ENCODE data around the gene CKAP5.

The CKAP5 gene

DNA sequence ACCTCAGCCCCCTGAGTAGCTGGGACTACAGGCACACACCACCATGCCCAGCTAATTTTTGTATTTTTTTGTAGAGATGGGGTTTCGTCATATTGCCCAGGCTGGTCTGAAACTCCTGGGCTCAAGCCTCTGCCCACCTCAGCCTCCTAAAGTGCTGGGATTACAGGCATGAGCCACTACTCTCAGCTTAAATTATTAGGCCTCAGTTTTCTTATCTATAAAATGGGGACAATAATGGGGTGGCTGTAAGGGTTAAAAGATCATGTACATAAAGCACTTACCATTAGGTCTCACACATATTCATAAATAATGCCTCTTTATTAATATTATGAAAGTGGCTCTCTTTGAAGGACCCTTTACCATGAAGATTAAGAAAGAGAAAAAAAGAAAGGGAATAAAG is 31.5 kb upstream of the CKAP5 start:
- no peak for DNase-seq (ENCODE audit: low read depth, low spot score)
- CTCF ChIA-PET, result interaction anchor here (0.8 to 2.9 kb wide), 4 partner anchors 12 to 283 kb away, joined by 3 to 12 read pairs (median 3); no protein-coding TSS in a partner anchor
- H3K4me3 ChIP-seq (ENCODE audit: low read depth, low read length), result no peak overlapping the region
- TF ChIP-seq, protein P1, sequence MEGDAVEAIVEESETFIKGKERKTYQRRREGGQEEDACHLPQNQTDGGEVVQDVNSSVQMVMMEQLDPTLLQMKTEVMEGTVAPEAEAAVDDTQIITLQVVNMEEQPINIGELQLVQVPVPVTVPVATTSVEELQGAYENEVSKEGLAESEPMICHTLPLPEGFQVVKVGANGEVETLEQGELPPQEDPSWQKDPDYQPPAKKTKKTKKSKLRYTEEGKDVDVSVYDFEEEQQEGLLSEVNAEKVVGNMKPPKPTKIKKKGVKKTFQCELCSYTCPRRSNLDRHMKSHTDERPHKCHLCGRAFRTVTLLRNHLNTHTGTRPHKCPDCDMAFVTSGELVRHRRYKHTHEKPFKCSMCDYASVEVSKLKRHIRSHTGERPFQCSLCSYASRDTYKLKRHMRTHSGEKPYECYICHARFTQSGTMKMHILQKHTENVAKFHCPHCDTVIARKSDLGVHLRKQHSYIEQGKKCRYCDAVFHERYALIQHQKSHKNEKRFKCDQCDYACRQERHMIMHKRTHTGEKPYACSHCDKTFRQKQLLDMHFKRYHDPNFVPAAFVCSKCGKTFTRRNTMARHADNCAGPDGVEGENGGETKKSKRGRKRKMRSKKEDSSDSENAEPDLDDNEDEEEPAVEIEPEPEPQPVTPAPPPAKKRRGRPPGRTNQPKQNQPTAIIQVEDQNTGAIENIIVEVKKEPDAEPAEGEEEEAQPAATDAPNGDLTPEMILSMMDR (IDR thresholded peaks at IDR 0.05; ENCODE audit: insufficient read depth, low read length, missing control alignments), result no peak
- POLR2A ChIA-PET, result no interaction called here

DNA sequence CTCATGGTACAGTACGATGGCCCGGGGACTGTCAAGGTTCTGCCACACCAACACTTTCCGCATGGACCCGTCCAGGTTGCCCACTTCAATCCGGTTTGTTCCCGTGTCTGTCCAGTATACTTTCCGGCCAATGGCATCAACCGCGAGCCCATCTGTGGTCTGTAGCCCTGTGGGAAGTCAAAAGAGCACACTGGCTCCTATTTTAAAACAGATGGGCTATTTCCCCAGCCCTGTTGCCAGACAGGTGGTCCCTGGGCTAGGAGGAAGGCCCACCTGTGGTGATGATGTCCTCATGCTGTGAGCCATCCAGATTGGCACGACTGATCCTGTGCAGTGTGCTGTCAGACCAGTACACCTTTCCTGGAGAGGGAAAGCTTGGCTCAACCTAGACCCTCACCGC is 30.4 kb upstream of the CKAP5 start:
- CTCF ChIA-PET, result interaction anchor here (1.1 to 2.9 kb wide), 4 partner anchors 274 to 286 kb away, joined by 3 to 12 read pairs (median 4); no protein-coding TSS in a partner anchor
- DNase-seq (ENCODE audit: low read depth, low spot score), result no peak
- TF ChIP-seq, protein P1 (IDR thresholded peaks at IDR 0.05; ENCODE audit: insufficient read depth, low read length, missing control alignments), result no peak
- H3K4me3 ChIP-seq (ENCODE audit: low read depth, low read length), result no peak overlapping the region
- POLR2A ChIA-PET, result no interaction called here

DNA sequence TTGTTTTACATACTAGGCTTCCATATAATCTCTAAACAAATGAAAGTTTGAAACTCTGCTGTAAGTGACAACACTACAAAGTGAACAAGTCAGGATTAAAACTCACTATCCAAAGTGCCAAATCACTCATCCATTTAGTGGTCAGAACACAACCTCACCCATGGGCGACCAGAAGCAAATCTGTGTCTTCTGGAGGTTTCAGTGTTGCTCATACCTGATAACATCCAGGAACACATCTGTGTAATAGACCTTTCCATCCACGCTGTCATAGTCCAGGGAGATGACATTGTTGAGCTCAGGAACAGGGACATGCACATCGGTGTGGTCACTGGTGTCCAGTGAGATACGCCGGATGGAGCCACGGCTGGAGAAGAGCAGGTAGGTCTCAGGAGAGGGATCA is 28.5 kb upstream of the CKAP5 start:
- H3K4me3 ChIP-seq (ENCODE audit: low read depth, low read length), result no peak overlapping the region
- ChIA-PET CTCF (interaction anchor here (1.0 to 1.1 kb wide), 3 partner anchors 9 to 279 kb away, joined by 3 to 4 read pairs (median 3); no protein-coding TSS in a partner anchor), POLR2A (no interaction called here)
- DNase-seq (ENCODE audit: low read depth, low spot score), result no peak
- TF ChIP-seq, protein P1 (IDR thresholded peaks at IDR 0.05; ENCODE audit: insufficient read depth, low read length, missing control alignments), result no peak

DNA sequence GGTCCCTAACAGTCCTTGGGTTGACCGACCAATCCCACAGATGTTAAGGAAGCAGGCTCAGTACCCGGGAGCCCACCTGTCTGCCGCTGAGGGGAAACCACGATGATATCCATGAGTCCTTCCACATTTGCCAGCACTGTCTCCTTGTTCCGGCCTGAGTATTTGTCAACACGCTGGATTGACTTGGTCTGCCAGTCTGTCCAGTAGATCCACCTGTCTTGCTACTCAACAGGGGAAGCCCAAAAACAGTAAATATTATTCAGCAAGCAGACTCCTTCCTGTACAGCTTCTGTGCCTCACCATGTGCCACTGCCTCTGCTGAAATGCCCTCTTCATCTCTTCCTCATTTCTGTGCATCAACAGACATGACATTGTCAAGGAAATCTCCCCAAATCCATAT is 22.8 kb upstream of the CKAP5 start:
- TF ChIP-seq, protein P1 (IDR thresholded peaks at IDR 0.05; ENCODE audit: insufficient read depth, low read length, missing control alignments), result no peak
- POLR2A ChIA-PET, result no interaction called here
- no peak for DNase-seq (ENCODE audit: low read depth, low spot score)
- CTCF ChIA-PET, result interaction anchor here (2.4 kb wide), 1 partner anchor 293 kb away, joined by 10 read pairs; no protein-coding TSS in a partner anchor
- no peak overlapping the region for H3K4me3 ChIP-seq (ENCODE audit: low read depth, low read length)

DNA sequence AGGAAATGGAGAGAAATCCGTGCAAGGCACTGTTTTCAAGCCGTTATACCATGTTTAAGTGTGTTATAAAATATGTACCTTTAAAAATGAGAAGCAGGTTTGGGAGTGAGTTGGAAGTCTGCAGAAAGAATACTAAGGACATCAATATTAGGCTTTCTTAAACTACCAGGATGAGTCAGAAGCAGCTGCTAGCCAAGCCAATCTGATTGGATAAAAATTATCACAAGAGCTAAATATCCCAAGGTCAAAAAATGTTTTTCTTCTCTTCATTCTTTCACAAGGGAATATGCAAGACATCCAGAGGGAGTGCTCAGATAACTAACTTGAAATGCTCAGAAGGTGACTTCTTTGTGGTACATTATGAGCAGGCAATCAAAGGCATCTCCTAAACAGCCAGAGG is 19.3 kb upstream of the CKAP5 start:
- DNase-seq (ENCODE audit: low read depth, low spot score), result peak; percentile 75
- TF ChIP-seq, protein P1 (IDR thresholded peaks at IDR 0.05; ENCODE audit: insufficient read depth, low read length, missing control alignments), result no peak
- POLR2A ChIA-PET, result interaction anchor here (1.1 kb wide), 1 partner anchor 238 kb away, joined by 4 read pairs; no protein-coding TSS in a partner anchor
- CTCF ChIA-PET, result interaction anchor here (0.5 to 2.8 kb wide), 9 partner anchors 9 to 315 kb away, joined by 3 to 9 read pairs (median 3); no protein-coding TSS in a partner anchor
- H3K4me3 ChIP-seq (ENCODE audit: low read depth, low read length), result no peak overlapping the region

DNA sequence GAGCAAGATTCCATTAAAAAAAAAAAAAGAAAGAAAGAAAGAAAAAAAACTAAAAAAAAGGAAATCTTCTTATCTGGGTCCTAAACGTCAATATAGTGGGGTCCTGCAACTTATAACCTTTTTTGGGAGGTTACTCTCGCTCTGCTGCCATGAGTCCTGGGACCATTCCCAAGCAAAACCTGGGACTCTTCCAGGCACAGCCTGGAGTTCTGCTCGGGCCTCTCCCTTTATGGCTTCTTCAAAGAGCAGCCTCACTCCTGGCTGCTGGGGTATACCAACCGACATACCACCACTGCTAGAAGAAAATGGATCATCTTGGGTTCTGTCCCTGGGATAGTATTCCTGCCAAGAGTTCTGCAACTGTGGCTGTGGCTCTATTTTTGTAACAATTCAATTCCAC is 14.1 kb upstream of the CKAP5 start:
- TF ChIP-seq, protein P1 (IDR thresholded peaks at IDR 0.05; ENCODE audit: insufficient read depth, low read length, missing control alignments), result no peak
- CTCF ChIA-PET, result no interaction called here

More for the DNA sequence above, 14.1 kb upstream of the CKAP5 start:
- no peak for DNase-seq (ENCODE audit: low read depth, low spot score)
- POLR2A ChIA-PET, result no interaction called here
- H3K4me3 ChIP-seq (ENCODE audit: low read depth, low read length), result no peak overlapping the region
